Adipocyte (in vitro differentiated cells): ENCODE data around the gene ATP5PF.

ENCODE experiments used
- DNase-seq: peaks from one replicate; pipeline ENCODE4 v3.0.0-alpha.2; 2015; ENCODE audit warnings: low read depth
- H3K27me3 ChIP-seq: replicated peaks from 2 replicates; pipeline ENCODE4 v1.7.0; 2013; ENCODE audit warnings: mild to moderate bottlenecking, low read length, moderate library complexity; ENCODE audit not compliant: control insufficient read depth, insufficient read depth
- H3K36me3 ChIP-seq: 2 replicates; pipeline ENCODE4 v1.7.0; 2013; ENCODE audit warnings: low read length, mild to moderate bottlenecking, moderate library complexity; ENCODE audit not compliant: control insufficient read depth, insufficient read depth, severe bottlenecking
- H3K4me1 ChIP-seq: 2 replicates; pipeline ENCODE4 v1.7.0; 2013; ENCODE audit warnings: mild to moderate bottlenecking, low read length, moderate library complexity; ENCODE audit not compliant: control insufficient read depth, insufficient read depth
- H3K4me3 ChIP-seq: 2 replicates; pipeline ENCODE4 v1.7.0; 2013; ENCODE audit warnings: mild to moderate bottlenecking, low read length, moderate library complexity
- H3K9ac ChIP-seq: 2 replicates; pipeline ENCODE4 v1.7.0; 2013; ENCODE audit warnings: mild to moderate bottlenecking, low read length, moderate library complexity
- H3K9me3 ChIP-seq: 2 replicates; pipeline ENCODE4 v1.7.0; 2013; ENCODE audit warnings: mild to moderate bottlenecking, low read length, moderate library complexity; ENCODE audit not compliant: control insufficient read depth

Gene ATP5PF

GRCh38 chr21:25687787-25688186, 46.9 kb downstream of the ATP5PF start:
- no peaks in the 10 kb centered on the region for H3K27me3 ChIP-seq
- H3K36me3 ChIP-seq = no peaks in the 10 kb centered on the region

GRCh38 chr21:25682382-25682781, 52.3 kb downstream of the ATP5PF start:
- no peaks in the 10 kb centered on the region for H3K36me3 ChIP-seq
- H3K9me3 ChIP-seq = no peaks in the 10 kb centered on the region
- DNase-seq = no peak
- H3K4me3 ChIP-seq = no peak overlapping the region
- no peak overlapping the region for H3K9ac ChIP-seq
- H3K4me1 ChIP-seq = peaks cover 6% of the 10 kb centered on the region
- H3K27me3 ChIP-seq = no peaks in the 10 kb centered on the region

More at GRCh38 chr21:25687787-25688186, 46.9 kb downstream of the ATP5PF start:
- no peak for DNase-seq
- Histone ChIP-seq H3K4me3 (no peak overlapping the region), H3K4me1 (peaks cover 18% of the 10 kb centered on the region), H3K9me3 (no peaks in the 10 kb centered on the region), H3K9ac (no peak overlapping the region)

- H3K36me3 ChIP-seq = no peaks in the 10 kb centered on the region
- H3K27me3 ChIP-seq = no peaks in the 10 kb centered on the region
- no peak overlapping the region for H3K9ac ChIP-seq
- no peaks in the 10 kb centered on the region for H3K4me1 ChIP-seq
- no peak overlapping the region for H3K4me3 ChIP-seq
- no peak for DNase-seq
- no peaks in the 10 kb centered on the region for H3K9me3 ChIP-seq
These were observed 58.3 kb downstream of the ATP5PF start for GRCh38 chr21:25676451-25676850.
